ENCODE results near the gene MAOA.

MAOA gene

DNA sequence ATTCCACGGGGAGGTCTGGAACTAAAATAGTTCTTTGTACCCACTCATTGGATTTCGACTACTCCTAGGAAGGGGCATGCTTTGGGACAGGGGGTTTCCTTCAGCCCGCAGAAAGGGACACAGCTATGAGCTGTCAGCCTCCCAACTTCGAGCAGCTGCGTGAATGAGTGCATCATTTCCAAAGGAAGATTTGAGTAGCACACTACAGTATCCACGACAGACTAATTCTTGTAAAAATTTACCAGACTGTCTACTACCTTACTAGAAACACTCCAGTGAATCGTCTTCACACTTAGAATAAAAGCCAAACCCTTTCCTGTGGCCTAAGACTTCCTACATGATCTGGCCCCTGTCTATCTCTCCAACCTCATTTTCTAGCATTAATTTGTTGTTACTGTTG lies 101.9 kb downstream of the MAOA start:
- DNase-seq (ENCODE audit: low spot score), result no peak

DNA sequence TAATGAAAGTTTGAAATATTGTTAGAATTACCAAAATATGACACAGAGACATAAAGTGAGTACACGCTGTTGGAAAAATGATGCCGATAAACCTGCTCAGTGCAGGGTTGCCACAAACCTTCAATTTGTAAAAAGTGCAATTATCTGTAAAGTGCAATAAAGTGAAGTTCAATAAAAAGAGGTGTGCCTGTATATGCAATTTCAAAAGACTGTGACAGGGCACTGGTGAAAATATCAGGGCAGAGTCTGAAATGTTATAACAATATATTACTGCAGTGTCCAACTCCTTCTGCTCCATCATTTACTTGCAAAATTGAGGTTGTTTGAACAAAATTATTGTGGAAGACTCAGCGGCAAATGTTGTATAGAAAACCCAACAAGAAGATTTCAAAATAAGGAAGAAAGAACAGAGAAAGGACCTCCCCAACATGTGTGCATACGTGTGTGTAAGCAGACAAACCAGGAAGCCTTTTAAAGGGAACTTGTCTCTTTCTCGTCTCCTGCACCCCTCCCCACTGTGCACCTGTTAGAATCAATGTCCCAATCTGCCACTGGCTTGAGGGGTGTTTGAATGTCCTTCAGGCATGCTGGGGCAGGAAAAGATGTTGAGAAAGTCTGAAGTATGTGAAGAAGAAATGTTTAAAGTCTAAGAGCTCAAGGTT lies 130.0 kb downstream of the MAOA start:
- DNase-seq (ENCODE audit: low spot score), result no peak
